ENCODE measurements around the gene SFTA2.
"Not testable (repeated sequence)": the region's sequence is repeated elsewhere in the genome, so short reads cannot be mapped to it uniquely, and the experiment has no call there.

The SFTA2 gene

GRCh38 chr6:30912746-30913520 is 19.0 kb downstream of the SFTA2 start:
- no peak for DNase-seq

- DNase-seq: not testable (repeated sequence)
These were observed 21.5 kb downstream of the SFTA2 start for GRCh38 chr6:30910473-30910872.

GRCh38 chr6:30908700-30909099 is 23.3 kb downstream of the SFTA2 start:
- DNase-seq: no peak

GRCh38 chr6:30907758-30908591 is 24.0 kb downstream of the SFTA2 start, which contains the start of gene GTF2H4:
GTF2H4 (plus strand) TSS chr6:30908207.
- DNase-seq: peak; percentile 94 to 96

- DNase-seq: not testable (repeated sequence)
These were observed 24.6 kb downstream of the SFTA2 start for GRCh38 chr6:30907290-30907757.

GRCh38 chr6:30903236-30903635 is 28.7 kb downstream of the SFTA2 start:
- DNase-seq: no peak

GRCh38 chr6:30902709-30903108 is 29.3 kb downstream of the SFTA2 start:
- no peak for DNase-seq

- DNase-seq: not testable (repeated sequence)
These were observed 29.8 kb downstream of the SFTA2 start for GRCh38 chr6:30902196-30902595.

- DNase-seq: no peak
These were observed 30.5 kb downstream of the SFTA2 start for GRCh38 chr6:30901436-30901835.

- no peak for DNase-seq
These were observed 31.0 kb downstream of the SFTA2 start for GRCh38 chr6:30900863-30901417.

- DNase-seq: no peak
These were observed 33.1 kb downstream of the SFTA2 start for GRCh38 chr6:30898750-30899360.

- no peak for DNase-seq
These were observed 34.1 kb downstream of the SFTA2 start for GRCh38 chr6:30897882-30898281.

- DNase-seq: no peak
These were observed 35.4 kb downstream of the SFTA2 start for GRCh38 chr6:30896541-30896940.

GRCh38 chr6:30895343-30895742 is 36.6 kb downstream of the SFTA2 start:
- DNase-seq: no peak

- DNase-seq: no peak
These were observed 37.0 kb downstream of the SFTA2 start for GRCh38 chr6:30894935-30895334.

- no peak for DNase-seq
These were observed 37.6 kb downstream of the SFTA2 start for GRCh38 chr6:30894381-30894780.

- DNase-seq: no peak
These were observed 38.3 kb downstream of the SFTA2 start for GRCh38 chr6:30893666-30894065.

- DNase-seq: no peak
These were observed 38.9 kb downstream of the SFTA2 start for GRCh38 chr6:30893001-30893591.

- no peak for DNase-seq
These were observed 40.0 kb downstream of the SFTA2 start for GRCh38 chr6:30891816-30892538.

- no peak for DNase-seq
These were observed 40.6 kb downstream of the SFTA2 start for GRCh38 chr6:30891450-30891723.

GRCh38 chr6:30890646-30891449 is 41.1 kb downstream of the SFTA2 start:
- no peak for DNase-seq
